ENCODE measurements around the gene SMG6.

SMG6 gene

GRCh38 chr17:2060385-2060658, 243.3 kb downstream of the SMG6 start:
- no peak for DNase-seq (ENCODE audit: low read depth)

- DNase-seq (ENCODE audit: low read depth) = no peak
Measured at GRCh38 chr17:2059547-2060384, 243.8 kb downstream of the SMG6 start.

DNA sequence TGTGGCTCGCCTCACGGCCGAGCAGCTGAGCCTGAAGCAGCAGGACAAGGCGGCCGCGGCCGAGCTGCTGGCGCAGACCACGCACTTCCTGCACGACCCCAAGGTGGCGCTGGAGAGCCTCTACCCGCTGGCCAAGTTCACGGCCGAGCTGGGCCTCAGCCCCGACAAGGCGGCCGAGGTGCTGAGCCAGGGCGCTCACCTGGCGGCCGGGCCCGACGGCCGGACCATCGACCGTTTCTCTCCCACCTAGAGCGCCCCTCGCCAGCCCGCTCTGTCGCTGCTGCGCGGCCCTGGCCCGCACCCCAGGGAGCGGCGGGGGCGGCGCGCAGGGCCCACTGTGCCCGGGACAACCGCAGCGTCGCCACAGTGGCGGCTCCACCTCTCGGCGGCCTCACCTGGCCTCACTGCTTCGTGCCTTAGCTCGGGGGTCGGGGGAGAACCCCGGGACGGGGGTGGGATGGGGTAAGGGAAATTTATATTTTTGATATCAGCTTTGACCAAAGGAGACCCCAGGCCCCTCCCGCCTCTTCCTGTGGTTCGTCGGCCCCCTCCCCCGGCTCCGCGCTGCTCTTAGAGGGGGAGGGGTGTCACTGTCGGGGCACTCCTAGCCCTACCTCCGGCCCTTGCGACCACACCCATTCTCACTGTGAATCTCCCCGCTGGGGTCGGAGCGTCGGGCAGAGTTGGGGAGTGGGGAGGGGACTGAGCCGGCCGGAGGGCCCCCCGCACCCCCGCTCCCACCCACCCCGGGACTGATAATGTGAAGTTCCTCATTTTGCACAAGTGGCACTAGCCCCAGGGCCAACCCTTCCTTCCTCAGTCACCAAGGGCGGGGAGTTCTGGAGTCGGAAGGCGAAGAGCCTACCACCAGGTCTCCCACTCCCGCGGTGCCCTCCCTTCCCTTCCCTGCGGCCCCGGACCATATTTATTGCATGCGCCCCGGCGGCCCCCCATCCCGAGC, 244.7 kb downstream of the SMG6 start:
- DNase-seq (ENCODE audit: low read depth) = no peak

DNA sequence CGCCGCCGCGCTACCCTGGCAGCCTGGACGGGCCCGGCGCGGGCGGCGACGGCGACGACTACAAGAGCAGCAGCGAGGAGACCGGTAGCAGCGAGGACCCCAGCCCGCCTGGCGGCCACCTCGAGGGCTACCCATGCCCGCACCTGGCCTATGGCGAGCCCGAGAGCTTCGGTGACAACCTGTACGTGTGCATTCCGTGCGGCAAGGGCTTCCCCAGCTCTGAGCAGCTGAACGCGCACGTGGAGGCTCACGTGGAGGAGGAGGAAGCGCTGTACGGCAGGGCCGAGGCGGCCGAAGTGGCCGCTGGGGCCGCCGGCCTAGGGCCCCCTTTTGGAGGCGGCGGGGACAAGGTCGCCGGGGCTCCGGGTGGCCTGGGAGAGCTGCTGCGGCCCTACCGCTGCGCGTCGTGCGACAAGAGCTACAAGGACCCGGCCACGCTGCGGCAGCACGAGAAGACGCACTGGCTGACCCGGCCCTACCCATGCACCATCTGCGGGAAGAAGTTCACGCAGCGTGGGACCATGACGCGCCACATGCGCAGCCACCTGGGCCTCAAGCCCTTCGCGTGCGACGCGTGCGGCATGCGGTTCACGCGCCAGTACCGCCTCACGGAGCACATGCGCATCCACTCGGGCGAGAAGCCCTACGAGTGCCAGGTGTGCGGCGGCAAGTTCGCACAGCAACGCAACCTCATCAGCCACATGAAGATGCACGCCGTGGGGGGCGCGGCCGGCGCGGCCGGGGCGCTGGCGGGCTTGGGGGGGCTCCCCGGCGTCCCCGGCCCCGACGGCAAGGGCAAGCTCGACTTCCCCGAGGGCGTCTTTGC, 245.6 kb downstream of the SMG6 start:
- DNase-seq (ENCODE audit: low read depth) = no peak

DNA sequence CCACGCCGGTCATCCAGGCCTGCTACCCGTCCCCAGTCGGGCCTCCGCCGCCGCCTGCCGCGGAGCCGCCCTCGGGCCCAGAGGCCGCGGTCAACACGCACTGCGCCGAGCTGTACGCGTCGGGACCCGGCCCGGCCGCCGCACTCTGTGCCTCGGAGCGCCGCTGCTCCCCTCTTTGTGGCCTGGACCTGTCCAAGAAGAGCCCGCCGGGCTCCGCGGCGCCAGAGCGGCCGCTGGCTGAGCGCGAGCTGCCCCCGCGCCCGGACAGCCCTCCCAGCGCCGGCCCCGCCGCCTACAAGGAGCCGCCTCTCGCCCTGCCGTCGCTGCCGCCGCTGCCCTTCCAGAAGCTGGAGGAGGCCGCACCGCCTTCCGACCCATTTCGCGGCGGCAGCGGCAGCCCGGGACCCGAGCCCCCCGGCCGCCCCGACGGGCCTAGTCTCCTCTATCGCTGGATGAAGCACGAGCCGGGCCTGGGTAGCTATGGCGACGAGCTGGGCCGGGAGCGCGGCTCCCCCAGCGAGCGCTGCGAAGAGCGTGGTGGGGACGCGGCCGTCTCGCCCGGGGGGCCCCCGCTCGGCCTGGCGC, 246.3 kb downstream of the SMG6 start:
- no peak for DNase-seq (ENCODE audit: low read depth)

GRCh38 chr17:2056206-2057174, 247.1 kb downstream of the SMG6 start:
- no peak for DNase-seq (ENCODE audit: low read depth)

DNA sequence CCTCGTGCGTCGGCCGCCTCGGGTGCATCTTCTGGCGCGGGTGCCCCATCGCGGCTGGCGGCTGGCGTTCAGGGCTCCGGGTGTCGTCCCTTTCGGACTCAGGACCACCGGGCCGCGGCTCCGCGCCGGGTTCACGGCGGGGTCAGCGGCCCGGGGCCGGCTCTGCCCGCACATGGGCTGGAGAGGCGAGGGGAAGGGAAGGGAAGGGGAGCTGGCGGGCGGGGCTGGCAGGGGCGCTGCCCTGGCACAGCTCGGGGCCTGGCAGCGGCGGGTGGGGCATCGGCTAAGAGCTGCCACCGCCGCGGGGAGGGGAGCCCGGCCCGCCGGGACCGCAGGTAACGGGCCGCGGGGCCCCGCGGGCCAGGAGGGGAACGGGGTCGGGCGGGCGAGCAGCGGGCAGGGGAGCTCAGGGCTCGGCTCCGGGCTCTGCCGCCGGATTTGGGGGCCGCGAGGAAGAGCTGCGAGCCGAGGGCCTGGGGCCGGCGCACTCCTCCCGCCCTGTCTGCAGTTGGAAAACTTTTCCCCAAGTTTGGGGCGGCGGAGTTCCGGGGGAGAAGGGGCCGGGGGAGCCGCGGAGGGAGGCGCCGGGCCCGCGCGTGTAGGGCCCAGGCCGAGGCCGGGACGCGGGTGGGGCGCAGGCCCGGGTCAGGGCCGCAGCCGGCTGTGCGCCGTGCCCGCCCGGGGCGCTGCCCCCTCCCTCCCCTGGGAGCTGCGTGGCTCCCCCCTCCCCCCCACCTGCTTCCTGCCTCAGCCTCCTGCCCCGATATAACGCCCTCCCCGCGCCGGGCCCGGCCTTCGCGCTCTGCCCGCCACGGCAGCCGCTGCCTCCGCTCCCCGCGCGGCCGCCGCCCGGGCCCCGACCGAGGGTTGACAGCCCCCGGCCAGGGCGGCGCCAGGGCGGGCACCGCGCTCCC, 248.0 kb downstream of the SMG6 start:
- no peak for DNase-seq (ENCODE audit: low read depth)

DNA sequence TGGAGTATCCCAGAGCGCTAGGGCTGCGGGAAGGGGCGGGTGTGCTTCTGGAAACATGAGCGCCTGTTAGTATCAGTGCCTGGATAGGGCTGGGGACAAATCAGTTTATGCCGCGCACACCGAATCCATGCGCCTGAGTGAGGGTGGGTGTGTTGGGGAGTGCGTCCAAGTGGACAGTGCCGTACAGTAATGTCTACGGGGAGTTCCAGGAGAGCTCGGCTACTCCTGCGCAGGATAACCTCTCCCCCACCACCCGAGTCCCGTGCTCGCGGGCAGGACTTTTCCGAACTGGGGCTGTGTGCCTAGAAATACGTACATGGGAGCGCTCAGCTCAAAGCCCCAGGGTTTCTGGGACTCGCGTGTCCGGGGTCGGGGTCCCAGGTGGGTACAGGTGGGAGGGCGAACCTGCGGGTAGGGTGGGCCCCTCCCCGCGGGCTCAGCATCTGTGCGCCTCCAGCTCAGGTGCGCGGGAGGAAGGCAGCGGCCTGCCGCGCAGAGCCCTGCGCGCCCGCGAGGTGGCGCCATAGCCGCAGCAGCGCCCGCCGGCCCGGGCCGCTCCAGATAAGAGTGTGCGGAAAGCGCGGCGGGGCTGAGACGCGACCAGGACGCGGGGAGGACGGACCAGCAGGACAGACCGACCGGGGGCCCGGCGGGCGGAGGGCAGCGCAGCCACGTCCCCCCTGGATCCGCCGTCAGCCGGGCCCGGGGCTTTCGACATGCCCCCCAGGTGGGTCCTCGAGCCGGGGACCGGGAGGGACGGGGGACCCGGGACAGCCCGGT, 248.9 kb downstream of the SMG6 start, which contains the start of gene HIC1:
Gene HIC1 (plus strand): TSS at position 592 of the 780 bp plus-strand sequence. CDS start 1,588 bp downstream, outside the sequence.
- DNase-seq (ENCODE audit: low read depth) = no peak

- no peak for DNase-seq (ENCODE audit: low read depth)
Measured at GRCh38 chr17:2054262-2054511, 249.4 kb downstream of the SMG6 start.

GRCh38 chr17:2053380-2054261, 250.0 kb downstream of the SMG6 start:
- DNase-seq (ENCODE audit: low read depth) = no peak

- no peak for DNase-seq (ENCODE audit: low read depth)
Measured at GRCh38 chr17:2051933-2052559, 251.5 kb downstream of the SMG6 start.

GRCh38 chr17:2051061-2051932, 252.3 kb downstream of the SMG6 start:
- no peak for DNase-seq (ENCODE audit: low read depth)

DNA sequence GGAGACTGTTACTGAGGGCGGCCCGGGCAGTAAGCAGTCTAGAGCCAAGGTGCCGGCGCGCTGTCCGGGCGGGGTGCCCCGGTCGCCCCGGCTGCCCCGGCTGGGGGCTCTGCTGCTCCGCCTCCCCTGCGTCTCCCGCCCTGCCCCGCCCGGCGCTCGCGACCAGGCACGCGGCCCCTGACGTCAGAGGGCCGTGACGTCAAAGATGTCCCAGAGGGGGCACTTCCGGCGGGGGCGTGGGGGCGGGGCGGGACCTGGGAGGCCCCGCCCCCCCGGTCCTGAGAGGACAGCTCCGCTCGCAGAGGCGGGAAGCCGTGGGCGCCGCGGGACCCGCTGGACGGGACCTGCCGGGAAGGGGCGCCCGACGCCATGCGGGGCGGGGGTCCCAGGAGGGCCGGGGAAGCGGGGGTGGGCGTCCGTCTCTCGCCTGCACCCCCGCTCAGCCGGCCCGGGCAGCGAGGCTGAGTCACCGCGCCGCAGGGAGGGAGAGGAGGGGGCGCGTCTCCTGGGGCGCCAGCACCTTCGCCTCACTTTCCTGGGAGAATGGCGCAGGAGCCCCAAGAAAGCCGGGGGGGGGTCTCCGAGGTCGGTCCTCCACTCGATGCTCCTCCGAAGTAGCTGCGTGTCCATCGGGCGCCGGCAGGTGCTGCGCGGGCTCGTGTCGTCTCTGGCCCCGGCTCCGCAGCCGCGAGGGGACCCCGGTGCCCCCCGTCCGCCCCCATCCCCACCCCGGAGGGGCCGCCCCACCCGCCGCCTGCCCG, 253.1 kb downstream of the SMG6 start:
- DNase-seq (ENCODE audit: low read depth) = no peak

GRCh38 chr17:2049333-2050299, 254.0 kb downstream of the SMG6 start:
- DNase-seq (ENCODE audit: low read depth) = no peak

DNA sequence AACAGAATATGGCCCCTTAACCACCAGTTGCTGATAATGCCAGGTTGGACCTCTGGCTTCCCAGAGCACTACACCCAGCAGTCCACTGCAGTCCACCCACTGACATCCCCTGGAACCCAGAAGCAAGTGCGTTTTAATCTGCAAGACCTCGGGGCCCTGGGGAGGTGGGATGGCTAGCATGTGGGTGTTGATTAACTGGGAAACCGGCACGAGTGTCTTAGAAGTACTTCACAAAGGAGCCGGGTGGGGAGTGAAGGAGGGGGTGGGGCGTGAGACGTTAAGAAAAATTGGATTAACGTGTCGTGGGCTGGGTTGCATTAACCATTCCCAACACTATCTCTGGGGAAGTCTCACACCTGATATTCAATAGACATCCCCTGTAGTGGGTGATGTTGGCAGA, 254.8 kb downstream of the SMG6 start:
- DNase-seq (ENCODE audit: low read depth) = no peak
